Testis (tissue), 2 donors: ENCODE measurements around the gene CTTNBP2.

ENCODE experiments used
- POLR2A ChIP-seq: fragments of 450-650 bp; IDR thresholded peaks from one replicate; pipeline ENCODE4 v1.6.1; 2017; ENCODE audit warnings: antibody characterized with exemption, mild to moderate bottlenecking, moderate library complexity
- TF ChIP-seq, protein P1 (sequence below), 3 experiments: fragments of 450-650 bp in 2 of 3; fragments of 200-600 bp in 1 of 3; sonication (generic) in 1 of 3; IDR thresholded peaks; one replicate each; pipeline ENCODE4 v1.5.1; 2016 to 2019; ENCODE audit warnings: antibody characterized with exemption in 3 of 3, mild to moderate bottlenecking in 2 of 3, moderate library complexity in 1 of 3

DNA sequence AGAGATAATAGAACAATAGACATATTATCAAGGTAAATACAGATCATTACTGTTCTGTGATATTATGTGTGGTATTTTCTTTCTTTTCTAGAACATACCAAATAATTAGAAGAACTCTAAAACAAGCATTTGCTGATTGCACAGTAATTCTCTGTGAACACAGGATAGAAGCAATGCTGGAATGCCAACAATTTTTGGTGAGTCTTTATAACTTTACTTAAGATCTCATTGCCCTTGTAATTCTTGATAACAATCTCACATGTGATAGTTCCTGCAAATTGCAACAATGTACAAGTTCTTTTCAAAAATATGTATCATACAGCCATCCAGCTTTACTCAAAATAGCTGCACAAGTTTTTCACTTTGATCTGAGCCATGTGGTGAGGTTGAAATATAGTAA is 207.9 kb downstream of the CTTNBP2 start:
- TF ChIP-seq, protein P1, sequence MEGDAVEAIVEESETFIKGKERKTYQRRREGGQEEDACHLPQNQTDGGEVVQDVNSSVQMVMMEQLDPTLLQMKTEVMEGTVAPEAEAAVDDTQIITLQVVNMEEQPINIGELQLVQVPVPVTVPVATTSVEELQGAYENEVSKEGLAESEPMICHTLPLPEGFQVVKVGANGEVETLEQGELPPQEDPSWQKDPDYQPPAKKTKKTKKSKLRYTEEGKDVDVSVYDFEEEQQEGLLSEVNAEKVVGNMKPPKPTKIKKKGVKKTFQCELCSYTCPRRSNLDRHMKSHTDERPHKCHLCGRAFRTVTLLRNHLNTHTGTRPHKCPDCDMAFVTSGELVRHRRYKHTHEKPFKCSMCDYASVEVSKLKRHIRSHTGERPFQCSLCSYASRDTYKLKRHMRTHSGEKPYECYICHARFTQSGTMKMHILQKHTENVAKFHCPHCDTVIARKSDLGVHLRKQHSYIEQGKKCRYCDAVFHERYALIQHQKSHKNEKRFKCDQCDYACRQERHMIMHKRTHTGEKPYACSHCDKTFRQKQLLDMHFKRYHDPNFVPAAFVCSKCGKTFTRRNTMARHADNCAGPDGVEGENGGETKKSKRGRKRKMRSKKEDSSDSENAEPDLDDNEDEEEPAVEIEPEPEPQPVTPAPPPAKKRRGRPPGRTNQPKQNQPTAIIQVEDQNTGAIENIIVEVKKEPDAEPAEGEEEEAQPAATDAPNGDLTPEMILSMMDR (IDR thresholded peaks at IDR 0.05): no peak
- no peak for TF ChIP-seq POLR2A
